Adrenal gland (tissue), 12 donors: ENCODE data around the gene CYB5R2. TPM values are rescaled to one million over a fixed set of nuclear protein-coding genes. Genes with fewer than 3 reads are reported as not detected.
A peak's percentile ranks its signal among the peaks of the same experiment; 100 is the strongest.

Source experiments
- DNase-seq, 7 donors: peaks; one replicate each; pipeline ENCODE4 v3.0.0-alpha.2; 2019 to 2020
- H3K27ac ChIP-seq, 5 donors: fragments of 200-600 bp; sonication (generic) in 4 of 5; 1 replicate in 3 of 5; 2 replicates in 2 of 5; pipeline versions ENCODE4 v1.5.1 to v1.8.0; 2016 to 2020; ENCODE audit warnings: mild to moderate bottlenecking in 1 of 5
- H3K27me3 ChIP-seq: fragments of 200-600 bp; 2 replicates; pipeline ENCODE4 v1.8.0; 2021
- H3K36me3 ChIP-seq, 2 donors: fragments of 200-600 bp; replicated peaks in 1 of 2; 1 replicate in 1 of 2; 2 replicates in 1 of 2; pipeline versions ENCODE4 v1.5.1 to v1.8.0; 2018 to 2022
- H3K4me1 ChIP-seq, 2 donors: fragments of 200-600 bp; replicated peaks in 1 of 2; 1 replicate in 1 of 2; 2 replicates in 1 of 2; pipeline versions ENCODE4 v1.5.1 to v1.8.0; 2018 to 2021
- H3K4me3 ChIP-seq, 4 donors: fragments of 200-600 bp; sonication (generic) in 3 of 4; one replicate each; pipeline ENCODE4 v1.5.1; 2016 to 2018
- H3K9me3 ChIP-seq, 3 donors: fragments of 200-600 bp; sonication (generic) in 1 of 3; replicated peaks in 1 of 3; 1 replicate in 2 of 3; 2 replicates in 1 of 3; pipeline versions ENCODE4 v1.5.1 to v1.8.0; 2016 to 2021
- POLR2A ChIP-seq, 2 donors: fragments of 450-650 bp; IDR thresholded peaks; one replicate each; pipeline ENCODE4 v1.6.1; 2017; ENCODE audit warnings: antibody characterized with exemption in 2 of 2, mild to moderate bottlenecking in 2 of 2, moderate library complexity in 1 of 2
- WGBS, 4 donors: extraction: QIAGEN DNeasy Blood & Tissue Kit in 2 of 4; methylation state at CpG; one replicate each; pipeline versions ENCODE4 v1.1.5 to v1.1.7; 2013 to 2017; 5-methylcytosine and 5-hydroxymethylcytosine counted together
- intact Hi-C, 2 donors: fragments of 100-400 bp; cut with DNase I; formaldehyde crosslinking; loops; one replicate each; pipeline versions ENCODE4 v1.14.1 to v1.15.0; 2022 to 2023
- polyA plus RNA-seq, 3 donors: library from polyadenylated mRNA; stranded (reverse); fragments of 200-250 nt in 2 of 3; fragments of 350-450 nt in 1 of 3; fragmentation: Illumina TruSeq in 1 of 3; extraction: RNeasy Lipid Tissue Mini Kit (QIAGEN cat#74804) in 1 of 3; gene quantifications; one replicate each; pipeline ENCODE4 v1.2.3, GENCODE V29; 2013 to 2014
- total RNA-seq, 9 donors: library from RNA; depleted of rRNA in 4 of 9; stranded (reverse); fragments of >200 nt in 4 of 9; fragments of 120-200 nt in 1 of 9; fragmentation: NEBNext Ultra II Directional in 1 of 9; extraction: Animal tissue kit (Norgen Biotek cat#: 25700) in 1 of 9; gene quantifications; one replicate each; pipeline versions ENCODE4 v1.1.0 to v1.2.4, GENCODE V29; 2013 to 2023
- TF ChIP-seq, protein P1 (sequence below), 6 experiments: fragments of 450-650 bp in 4 of 6; fragments of 200-600 bp in 2 of 6; sonication (generic) in 1 of 6; IDR thresholded peaks; 1 replicate in 5 of 6; 2 replicates in 1 of 6; pipeline versions ENCODE4 v1.5.1 to v1.8.0; 2016 to 2021; ENCODE audit warnings: antibody characterized with exemption in 6 of 6, mild to moderate bottlenecking in 2 of 6, moderate library complexity in 1 of 6
- donor health status: healthy with polysubstance abuse.
- donor health status: Bipolar disorder and iron deficiency.
- donor health status: DM: yes; HTN: yes; CAD: no.
- donor health status: DM: no; HTN: no; CAD: no.
- donor health status: DM: no; HTN: no; CAD: no.
- donor health status: DM: yes; HTN: yes; CAD: no.

The CYB5R2 gene
- total and polyA plus RNA-seq, 12 donors = 1.6 to 23.8 (median 5.0) TPM

DNA sequence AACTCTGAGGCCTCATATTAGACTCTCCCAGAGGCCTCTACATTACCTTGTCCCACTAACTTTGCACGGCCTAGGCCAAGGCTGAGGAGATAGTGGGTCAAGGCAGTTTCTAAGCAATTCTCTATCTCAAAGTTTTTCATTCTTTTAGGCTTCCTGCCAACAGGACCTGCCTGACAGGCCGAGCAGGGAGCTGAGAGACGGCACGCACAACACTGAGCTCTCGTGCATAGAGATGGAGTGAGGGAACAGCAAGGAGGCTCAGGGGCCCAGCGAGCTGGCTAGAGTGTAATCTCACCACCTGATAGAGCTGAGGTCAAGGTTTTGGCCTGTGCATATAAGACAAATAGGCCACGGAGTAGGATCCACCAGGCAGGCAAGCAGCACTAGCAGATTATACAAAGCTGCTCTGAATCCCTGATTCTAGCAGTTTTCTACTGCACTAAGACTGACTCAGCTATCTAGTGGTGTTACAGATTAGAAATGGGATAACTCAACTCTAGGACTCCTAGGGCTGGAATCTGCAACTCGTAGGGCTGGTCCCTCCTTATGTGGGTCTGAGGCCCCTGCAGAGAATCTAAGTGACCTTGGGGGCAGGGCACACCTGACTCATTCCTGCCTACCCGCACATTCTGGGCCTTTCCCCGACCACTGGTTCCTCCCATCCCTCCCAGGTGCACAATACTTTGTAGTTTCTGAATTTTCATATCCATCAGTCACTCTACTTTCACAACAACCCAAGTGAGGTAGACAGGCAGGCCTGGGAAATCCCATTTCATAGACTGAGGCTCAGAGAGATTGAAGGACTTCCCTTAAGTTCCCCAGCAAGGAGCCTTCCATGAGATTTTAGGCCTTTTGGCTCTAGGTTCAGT lies 1.7 kb downstream of the CYB5R2 start:
- H3K36me3 ChIP-seq = no peaks in the 10 kb centered on the region
- H3K27ac ChIP-seq = no peak overlapping the region
- DNase-seq = peak in 1 of 7 donors; percentile 21
- intact Hi-C loops = loop anchor here in 1 of 2 donors (5.0 kb wide), 1 partner anchor 99 kb away; no protein-coding TSS in a partner anchor
- H3K27me3 ChIP-seq = no peaks in the 10 kb centered on the region
- TF ChIP-seq POLR2A (IDR thresholded peaks at IDR 0.05) = no peak
- TF ChIP-seq, protein P1, sequence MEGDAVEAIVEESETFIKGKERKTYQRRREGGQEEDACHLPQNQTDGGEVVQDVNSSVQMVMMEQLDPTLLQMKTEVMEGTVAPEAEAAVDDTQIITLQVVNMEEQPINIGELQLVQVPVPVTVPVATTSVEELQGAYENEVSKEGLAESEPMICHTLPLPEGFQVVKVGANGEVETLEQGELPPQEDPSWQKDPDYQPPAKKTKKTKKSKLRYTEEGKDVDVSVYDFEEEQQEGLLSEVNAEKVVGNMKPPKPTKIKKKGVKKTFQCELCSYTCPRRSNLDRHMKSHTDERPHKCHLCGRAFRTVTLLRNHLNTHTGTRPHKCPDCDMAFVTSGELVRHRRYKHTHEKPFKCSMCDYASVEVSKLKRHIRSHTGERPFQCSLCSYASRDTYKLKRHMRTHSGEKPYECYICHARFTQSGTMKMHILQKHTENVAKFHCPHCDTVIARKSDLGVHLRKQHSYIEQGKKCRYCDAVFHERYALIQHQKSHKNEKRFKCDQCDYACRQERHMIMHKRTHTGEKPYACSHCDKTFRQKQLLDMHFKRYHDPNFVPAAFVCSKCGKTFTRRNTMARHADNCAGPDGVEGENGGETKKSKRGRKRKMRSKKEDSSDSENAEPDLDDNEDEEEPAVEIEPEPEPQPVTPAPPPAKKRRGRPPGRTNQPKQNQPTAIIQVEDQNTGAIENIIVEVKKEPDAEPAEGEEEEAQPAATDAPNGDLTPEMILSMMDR (IDR thresholded peaks at IDR 0.05) = no peak
- peaks cover 6 to 15% of the 10 kb centered on the region in 2 donors for H3K4me1 ChIP-seq
- no peak overlapping the region for H3K4me3 ChIP-seq
- no peaks in the 10 kb centered on the region for H3K9me3 ChIP-seq
- WGBS, 4 donors = 50 to 69% (median 57%) methylated on average over 10 of the region's 10 CpGs

DNA sequence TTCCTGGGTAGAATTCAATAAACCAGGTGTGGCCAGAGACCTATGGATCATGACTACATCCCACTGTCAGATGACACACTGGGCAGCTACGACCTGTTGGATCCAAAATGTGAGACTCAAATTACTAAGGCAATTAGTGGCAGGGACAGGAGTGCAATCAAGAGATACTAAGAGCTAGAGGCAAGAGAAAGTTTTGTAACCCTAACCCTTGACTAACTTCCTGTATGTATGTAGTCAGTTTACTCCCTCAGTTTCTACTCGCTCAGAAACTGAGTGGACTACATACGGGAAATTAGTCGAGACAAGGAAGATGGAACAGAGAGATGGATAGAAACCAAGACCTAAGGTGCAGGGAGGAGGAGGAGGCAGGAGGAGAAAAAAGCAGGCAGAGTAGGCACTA lies 2.7 kb downstream of the CYB5R2 start:
- Histone ChIP-seq H3K27me3 (no peaks in the 10 kb centered on the region), H3K27ac (no peak overlapping the region), H3K9me3 (no peaks in the 10 kb centered on the region), H3K4me3 (no peak overlapping the region), H3K4me1 (peaks cover 6 to 15% of the 10 kb centered on the region in 2 donors), H3K36me3 (no peaks in the 10 kb centered on the region)
- no peak for DNase-seq
- WGBS, 4 donors = 65 to 78% (median 68%) methylated on average over 4 of the region's 4 CpGs
- intact Hi-C loops = loop anchor here in 1 of 2 donors (5.0 kb wide), 1 partner anchor 98 kb away; no protein-coding TSS in a partner anchor
- TF ChIP-seq, protein P1 (IDR thresholded peaks at IDR 0.05) = no peak
- TF ChIP-seq POLR2A (IDR thresholded peaks at IDR 0.05) = no peak

DNA sequence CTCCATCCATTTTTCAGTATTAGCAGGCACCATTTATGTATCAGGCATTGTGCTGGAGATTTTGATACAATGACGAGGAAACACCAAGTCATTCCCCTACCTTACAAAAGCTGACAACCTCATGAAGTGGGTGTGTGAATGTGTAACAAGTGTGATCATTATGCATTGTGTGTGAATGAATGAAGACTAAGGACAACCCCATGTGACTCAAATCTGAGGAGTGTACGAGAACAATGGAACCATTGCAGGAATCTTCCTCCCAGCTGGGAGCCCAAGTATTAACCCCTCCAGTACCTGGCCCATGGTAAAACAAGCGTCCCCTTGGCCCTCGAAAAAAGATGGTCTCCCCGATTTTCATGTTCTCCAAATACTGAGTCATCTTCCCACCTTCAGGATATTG lies 4.4 kb downstream of the CYB5R2 start:
- Histone ChIP-seq H3K4me1 (peaks cover 6 to 12% of the 10 kb centered on the region in 2 donors), H3K27ac (no peak overlapping the region), H3K9me3 (no peaks in the 10 kb centered on the region), H3K27me3 (no peaks in the 10 kb centered on the region), H3K36me3 (no peaks in the 10 kb centered on the region), H3K4me3 (no peak overlapping the region)
- DNase-seq = no peak
- TF ChIP-seq, protein P1 (IDR thresholded peaks at IDR 0.05) = no peak
- no peak for TF ChIP-seq POLR2A (IDR thresholded peaks at IDR 0.05)
- WGBS, 4 donors = 71 to 82% (median 80%) methylated on average over 5 of the region's 5 CpGs
- intact Hi-C loops = loop anchor here in 1 of 2 donors (5.0 to 10.0 kb wide), 2 partner anchors 97 to 154 kb away; partner anchors contain the start of gene PPFIBP2

DNA sequence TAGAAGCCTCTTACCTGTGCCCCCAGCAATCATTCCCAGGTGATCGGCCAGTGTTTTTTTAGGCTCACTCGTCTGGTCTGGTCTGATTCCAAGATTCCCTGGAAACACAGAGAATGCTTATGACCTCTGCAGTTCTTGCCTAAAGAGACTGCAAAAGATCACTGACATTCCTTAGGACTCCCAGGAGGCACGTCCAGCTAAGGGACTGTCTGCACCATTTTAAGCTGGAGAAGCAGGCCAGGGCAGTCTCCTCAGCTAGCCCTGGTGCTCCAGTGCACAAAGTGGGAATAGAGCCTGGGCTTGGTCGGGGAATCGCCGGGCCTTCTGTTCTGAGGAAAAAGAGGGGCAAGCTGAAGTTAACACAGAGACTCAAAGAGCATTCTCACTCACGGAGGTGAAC lies 4.8 kb downstream of the CYB5R2 start:
- no peaks in the 10 kb centered on the region for H3K9me3 ChIP-seq
- H3K4me1 ChIP-seq = peaks cover 1 to 9% of the 10 kb centered on the region in 2 donors
- TF ChIP-seq, protein P1 (IDR thresholded peaks at IDR 0.05) = no peak
- no peak for TF ChIP-seq POLR2A (IDR thresholded peaks at IDR 0.05)
- 78 to 87% (median 83%) methylated on average over 7 of the region's 7 CpGs for whole genome bisulfite sequencing, 4 donors
- H3K4me3 ChIP-seq = no peak overlapping the region
- no peaks in the 10 kb centered on the region for H3K27me3 ChIP-seq
- H3K27ac ChIP-seq = no peak overlapping the region
- intact Hi-C loops = loop anchor here in 1 of 2 donors (5.0 to 10.0 kb wide), 2 partner anchors 96 to 154 kb away; partner anchors contain the start of gene PPFIBP2
- no peaks in the 10 kb centered on the region for H3K36me3 ChIP-seq
- DNase-seq = no peak
